ENCODE data around the gene ATP9A. TPM values are rescaled to one million over a fixed set of nuclear protein-coding genes. Genes with fewer than 3 reads are reported as not detected.
"Not testable (repeated sequence)": the region's sequence is repeated elsewhere in the genome, so short reads cannot be mapped to it uniquely, and the experiment has no call there.

The ATP9A gene
- total and polyA plus RNA-seq, 2 of the 4 experiments (the other 2 are of a cell fraction): 10.6 to 22.4 TPM

DNA sequence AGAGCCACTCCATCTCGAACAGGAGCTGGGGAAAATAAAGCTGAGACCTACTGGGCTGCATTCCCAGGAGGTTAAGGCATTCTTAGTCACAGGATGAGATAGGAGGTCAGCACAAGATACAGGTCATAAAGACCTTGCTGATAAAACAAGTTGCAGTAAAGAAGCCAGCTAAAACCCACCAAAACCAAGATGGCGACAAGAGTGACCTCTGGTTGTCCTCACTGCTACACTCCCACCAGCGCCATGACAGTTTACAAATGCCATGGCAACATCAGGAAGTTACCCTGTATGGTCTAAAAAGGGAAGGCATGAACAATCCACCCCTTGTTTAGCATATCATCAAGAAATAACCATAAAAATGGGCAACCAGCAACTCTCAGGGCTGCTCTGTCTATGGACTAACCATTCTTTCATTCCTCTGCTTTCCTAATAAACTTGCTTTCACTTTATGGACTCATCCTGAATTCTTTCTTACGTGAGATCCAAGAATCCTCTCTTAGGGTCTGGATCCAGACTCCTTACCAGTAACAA is 10.1 kb upstream of the ATP9A start:
- H3K27ac ChIP-seq (ENCODE audit: insufficient read depth, low read length); H3K4ac ChIP-seq (ENCODE audit: low read depth, low read length); H4K20me1 ChIP-seq (ENCODE audit: insufficient read depth, low read length); H3K18ac ChIP-seq (ENCODE audit: low read depth, low read length); H3K27me3 ChIP-seq (ENCODE audit: control insufficient read depth, insufficient read depth, low read length); H3K4me3 ChIP-seq (ENCODE audit: insufficient read depth, low read depth, low read length); H2AK5ac ChIP-seq (ENCODE audit: low read depth, low read length); H2BK120ac ChIP-seq (ENCODE audit: low read depth, low read length); H3K56ac ChIP-seq (ENCODE audit: extremely low read depth, insufficient read depth, low read length); H3K9me3 ChIP-seq (ENCODE audit: control insufficient read depth, insufficient read depth, low read length); POLR2A ChIA-PET (ENCODE audit: unreplicated experiment); H3K14ac ChIP-seq (replicated peaks; ENCODE audit: low read depth, low read length); H2AFZ ChIP-seq (replicated peaks; ENCODE audit: low read length, poor library complexity); H4K5ac ChIP-seq (ENCODE audit: low read depth, low read length); H3K4me1 ChIP-seq (ENCODE audit: control insufficient read depth, insufficient read depth, low read length); H4K8ac ChIP-seq (ENCODE audit: low read depth in 2 of 2, low read length in 2 of 2); BruUV-seq (replicated peaks); intact Hi-C loops (cut with micrococcal nuclease); ATAC-seq (ENCODE audit: low read depth); H3K79me1 ChIP-seq (ENCODE audit: low read depth in 1 of 2, low read length in 2 of 2); H3K23ac ChIP-seq (ENCODE audit: low read depth, low read length); H3K36me3 ChIP-seq (ENCODE audit: control insufficient read depth, insufficient read depth, low read length); H2BK20ac ChIP-seq (ENCODE audit: low read depth, low read length); H2BK15ac ChIP-seq (ENCODE audit: low read depth, low read length); H2AK9ac ChIP-seq (replicated peaks; ENCODE audit: low read depth, low read length, poor library complexity); DNase-seq; H3K9me1 ChIP-seq (ENCODE audit: insufficient read depth, low read length); H4K91ac ChIP-seq (ENCODE audit: insufficient read depth, low read depth, low read length); H3K4me2 ChIP-seq (ENCODE audit: low read depth, low read length); dilution Hi-C loops (cut with HindIII; ENCODE audit: low sequenced_read_pairs, unreplicated experiment); CTCF ChIA-PET; in situ Hi-C loops (cut with MboI; ENCODE audit: low sequenced_read_pairs); H2BK5ac ChIP-seq (ENCODE audit: low read depth, low read length, poor library complexity, severe bottlenecking); H3K9ac ChIP-seq (ENCODE audit: low read depth, low read length): not testable (repeated sequence)
- no CpG with 5 or more reads among the region's 4 CpGs for WGBS, 2 experiments (ENCODE audit: extremely low coverage in 2 of 2, insufficient read length in 1 of 2)
